A673 (cell line): ENCODE measurements around the gene LRRC2.

Experiments used
- EZH2 ChIP-seq: fragments of 200-600 bp; sonication (generic); IDR thresholded peaks from 2 replicates; pipeline ENCODE4 v1.6.1; 2017; ENCODE audit warnings: borderline replicate concordance, low read depth, mild to moderate bottlenecking, mixed read lengths, antibody characterized with exemption, low read length; ENCODE audit not compliant: poor library complexity, severe bottlenecking
- TF ChIP-seq, protein P1 (sequence below): fragments of 300-800, 200-600 bp; sonication (generic); conservative IDR thresholded peaks from 2 replicates; pipeline ENCODE4 v1.5.1; 2017; ENCODE audit warnings: low read depth, mild to moderate bottlenecking, antibody characterized with exemption, low read length, moderate library complexity, mixed read lengths

DNA sequence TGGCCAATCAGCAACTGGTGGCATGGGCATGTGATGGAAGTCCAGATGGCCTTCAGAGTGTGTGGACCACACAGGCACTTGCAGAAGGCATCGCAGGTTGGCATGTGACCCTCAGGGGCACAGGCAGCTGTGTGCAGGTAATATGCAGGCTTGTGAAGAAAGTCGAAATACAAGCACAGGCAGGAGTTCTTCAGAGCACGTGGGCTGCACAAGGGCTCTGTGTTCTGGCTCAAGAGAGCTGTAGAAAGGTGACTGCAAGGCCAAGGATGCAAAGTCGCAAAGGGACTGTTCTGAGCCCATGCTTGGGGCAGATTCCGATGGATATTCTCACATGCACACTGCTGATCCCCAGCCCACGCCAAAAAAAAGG, 8.3 kb downstream of the LRRC2 start:
- TF ChIP-seq, protein P1, sequence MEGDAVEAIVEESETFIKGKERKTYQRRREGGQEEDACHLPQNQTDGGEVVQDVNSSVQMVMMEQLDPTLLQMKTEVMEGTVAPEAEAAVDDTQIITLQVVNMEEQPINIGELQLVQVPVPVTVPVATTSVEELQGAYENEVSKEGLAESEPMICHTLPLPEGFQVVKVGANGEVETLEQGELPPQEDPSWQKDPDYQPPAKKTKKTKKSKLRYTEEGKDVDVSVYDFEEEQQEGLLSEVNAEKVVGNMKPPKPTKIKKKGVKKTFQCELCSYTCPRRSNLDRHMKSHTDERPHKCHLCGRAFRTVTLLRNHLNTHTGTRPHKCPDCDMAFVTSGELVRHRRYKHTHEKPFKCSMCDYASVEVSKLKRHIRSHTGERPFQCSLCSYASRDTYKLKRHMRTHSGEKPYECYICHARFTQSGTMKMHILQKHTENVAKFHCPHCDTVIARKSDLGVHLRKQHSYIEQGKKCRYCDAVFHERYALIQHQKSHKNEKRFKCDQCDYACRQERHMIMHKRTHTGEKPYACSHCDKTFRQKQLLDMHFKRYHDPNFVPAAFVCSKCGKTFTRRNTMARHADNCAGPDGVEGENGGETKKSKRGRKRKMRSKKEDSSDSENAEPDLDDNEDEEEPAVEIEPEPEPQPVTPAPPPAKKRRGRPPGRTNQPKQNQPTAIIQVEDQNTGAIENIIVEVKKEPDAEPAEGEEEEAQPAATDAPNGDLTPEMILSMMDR = no peak
- no peak for TF ChIP-seq EZH2
